ENCODE measurements around the gene CACNA1C. TPM values are rescaled to one million over a fixed set of nuclear protein-coding genes. Genes with fewer than 3 reads are reported as not detected.
"Not testable (repeated sequence)": the region's sequence is repeated elsewhere in the genome, so short reads cannot be mapped to it uniquely, and the experiment has no call there.

CACNA1C gene
- total RNA-seq, 1 experiment from 2014 or later = 1.1 TPM

DNA sequence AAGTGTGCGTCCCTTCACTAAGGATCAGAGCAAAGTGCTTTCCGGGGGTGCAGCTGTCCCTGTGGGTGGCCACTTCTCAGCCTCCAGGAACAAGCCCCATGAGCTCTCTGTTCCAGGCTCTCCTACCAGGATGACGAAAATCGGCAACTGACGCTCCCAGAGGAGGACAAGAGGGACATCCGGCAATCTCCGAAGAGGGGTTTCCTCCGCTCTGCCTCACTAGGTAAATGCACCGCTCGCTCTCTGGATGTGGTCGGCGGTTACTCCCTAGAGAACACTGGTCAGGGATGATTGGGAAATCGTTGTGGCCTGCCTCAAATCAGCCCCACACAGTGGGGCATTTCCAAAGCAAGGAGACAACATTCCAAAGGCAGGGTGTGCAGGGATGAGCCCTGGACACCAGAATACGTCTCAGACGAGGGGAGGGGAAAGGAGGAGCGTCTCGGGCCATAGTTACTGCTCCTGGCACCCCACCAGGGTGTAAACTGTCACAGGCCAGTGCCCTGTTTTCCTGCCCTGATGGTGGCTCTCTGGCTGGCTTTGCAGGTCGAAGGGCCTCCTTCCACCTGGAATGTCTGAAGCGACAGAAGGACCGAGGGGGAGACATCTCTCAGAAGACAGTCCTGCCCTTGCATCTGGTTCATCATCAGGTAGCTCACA lies 633.0 kb downstream of the CACNA1C start:
- H4K20me1 ChIP-seq (ENCODE audit: control insufficient read depth, insufficient read depth, insufficient read length); H3K23ac ChIP-seq (ENCODE audit: insufficient read length, low read depth, low read length); H3K27ac Mint-ChIP-seq; H3K4me3 Mint-ChIP-seq; H3K27ac ChIP-seq (ENCODE audit: insufficient read length, low read depth, low read length); H4K91ac ChIP-seq (ENCODE audit: insufficient read length, low read depth, low read length); H3K4me1 ChIP-seq (ENCODE audit: insufficient read depth, low read length); H2AK5ac ChIP-seq (ENCODE audit: insufficient read length, low read length); H3K27me3 ChIP-seq (ENCODE audit: insufficient read depth, low read length); H3K14ac ChIP-seq (ENCODE audit: insufficient read depth, low read length); H3K4ac ChIP-seq (ENCODE audit: low read depth, low read length); H3K18ac ChIP-seq (ENCODE audit: insufficient read length, low read depth, low read length); H3K79me2 ChIP-seq (ENCODE audit: insufficient read depth, low read length); H2AFZ ChIP-seq (ENCODE audit: low read length); H2BK5ac ChIP-seq (ENCODE audit: insufficient read length, low read length); H3K56ac ChIP-seq (ENCODE audit: insufficient read length, low read depth, low read length); H3K36me3 Mint-ChIP-seq (ENCODE audit: insufficient read depth in 1 of 3, low read depth in 3 of 3); H2BK120ac ChIP-seq (ENCODE audit: low read depth, low read length, poor library complexity, severe bottlenecking); H3K4me2 ChIP-seq (ENCODE audit: insufficient read depth, insufficient read length, low read length); H3K79me1 ChIP-seq (ENCODE audit: insufficient read depth, low read depth, low read length, poor library complexity, severe bottlenecking); H4K8ac ChIP-seq (replicated peaks; ENCODE audit: insufficient read length, low read depth, low read length); H2BK15ac ChIP-seq (ENCODE audit: low read depth, low read length); H3K9me3 ChIP-seq (ENCODE audit: control insufficient read depth, low read depth, low read length); H2BK12ac ChIP-seq (ENCODE audit: insufficient read length, low read depth, low read length); H3K9me3 Mint-ChIP-seq; H4K5ac ChIP-seq (ENCODE audit: insufficient read length, low read depth, low read length); H2BK20ac ChIP-seq (ENCODE audit: low read depth, low read length, poor library complexity, severe bottlenecking); H3K23me2 ChIP-seq (ENCODE audit: insufficient read length, low read depth, low read length, poor library complexity, severe bottlenecking); H3K9ac ChIP-seq (ENCODE audit: extremely low read depth, insufficient read length, low read length); H3T11ph ChIP-seq (ENCODE audit: low read length): not testable (repeated sequence)
- WGBS (ENCODE audit: extremely low coverage, insufficient read length, low lambda C conversion rate) = no CpG with 5 or more reads among the region's 20 CpGs
- Mint-ChIP-seq H3K27me3 (ENCODE audit: low read depth) (peaks cover 17% of the 10 kb centered on the region), H3K4me1 (peaks cover 24 to 39% of the 10 kb centered on the region in 2 experiments)
- DNase-seq = peak; percentile 27

Measured in H9 (cell line).